Testis (tissue), 2 donors: ENCODE data around the gene DDIT3.

Experiments
- POLR2A ChIP-seq: fragments of 450-650 bp; IDR thresholded peaks from one replicate; pipeline ENCODE4 v1.6.1; 2017; ENCODE audit warnings: antibody characterized with exemption, mild to moderate bottlenecking, moderate library complexity
- TF ChIP-seq, protein P1 (sequence below), 3 experiments: fragments of 450-650 bp in 2 of 3; fragments of 200-600 bp in 1 of 3; sonication (generic) in 1 of 3; IDR thresholded peaks; one replicate each; pipeline ENCODE4 v1.5.1; 2016 to 2019; ENCODE audit warnings: antibody characterized with exemption in 3 of 3, mild to moderate bottlenecking in 2 of 3, moderate library complexity in 1 of 3

DNA sequence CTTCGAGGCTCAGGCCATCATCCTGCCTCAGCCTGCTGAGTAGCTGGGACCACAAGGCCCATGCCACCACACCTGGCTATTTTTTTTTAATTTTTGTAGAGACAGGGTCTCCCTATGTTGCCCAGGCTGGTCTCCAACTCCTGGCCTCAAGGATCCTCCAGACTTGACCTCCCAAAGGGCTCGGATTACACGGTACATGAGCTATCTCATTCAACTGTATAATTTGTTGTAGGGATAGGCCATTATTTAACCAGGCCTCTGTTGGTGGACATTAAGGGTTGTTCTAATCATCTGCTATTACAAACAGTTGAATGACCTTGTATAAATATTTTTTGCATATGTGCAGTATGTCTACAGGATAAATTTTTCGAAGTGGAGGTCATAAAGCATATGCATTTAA is 38.5 kb upstream of the DDIT3 start:
- TF ChIP-seq, protein P1, sequence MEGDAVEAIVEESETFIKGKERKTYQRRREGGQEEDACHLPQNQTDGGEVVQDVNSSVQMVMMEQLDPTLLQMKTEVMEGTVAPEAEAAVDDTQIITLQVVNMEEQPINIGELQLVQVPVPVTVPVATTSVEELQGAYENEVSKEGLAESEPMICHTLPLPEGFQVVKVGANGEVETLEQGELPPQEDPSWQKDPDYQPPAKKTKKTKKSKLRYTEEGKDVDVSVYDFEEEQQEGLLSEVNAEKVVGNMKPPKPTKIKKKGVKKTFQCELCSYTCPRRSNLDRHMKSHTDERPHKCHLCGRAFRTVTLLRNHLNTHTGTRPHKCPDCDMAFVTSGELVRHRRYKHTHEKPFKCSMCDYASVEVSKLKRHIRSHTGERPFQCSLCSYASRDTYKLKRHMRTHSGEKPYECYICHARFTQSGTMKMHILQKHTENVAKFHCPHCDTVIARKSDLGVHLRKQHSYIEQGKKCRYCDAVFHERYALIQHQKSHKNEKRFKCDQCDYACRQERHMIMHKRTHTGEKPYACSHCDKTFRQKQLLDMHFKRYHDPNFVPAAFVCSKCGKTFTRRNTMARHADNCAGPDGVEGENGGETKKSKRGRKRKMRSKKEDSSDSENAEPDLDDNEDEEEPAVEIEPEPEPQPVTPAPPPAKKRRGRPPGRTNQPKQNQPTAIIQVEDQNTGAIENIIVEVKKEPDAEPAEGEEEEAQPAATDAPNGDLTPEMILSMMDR (IDR thresholded peaks at IDR 0.05): no peak
- no peak for TF ChIP-seq POLR2A
